ENCODE data around the gene RGP1. TPM values are rescaled to one million over a fixed set of nuclear protein-coding genes. Genes with fewer than 3 reads are reported as not detected.

RGP1 gene
- total RNA-seq, 1 donor from 2014 or later, result 35.7 TPM

DNA sequence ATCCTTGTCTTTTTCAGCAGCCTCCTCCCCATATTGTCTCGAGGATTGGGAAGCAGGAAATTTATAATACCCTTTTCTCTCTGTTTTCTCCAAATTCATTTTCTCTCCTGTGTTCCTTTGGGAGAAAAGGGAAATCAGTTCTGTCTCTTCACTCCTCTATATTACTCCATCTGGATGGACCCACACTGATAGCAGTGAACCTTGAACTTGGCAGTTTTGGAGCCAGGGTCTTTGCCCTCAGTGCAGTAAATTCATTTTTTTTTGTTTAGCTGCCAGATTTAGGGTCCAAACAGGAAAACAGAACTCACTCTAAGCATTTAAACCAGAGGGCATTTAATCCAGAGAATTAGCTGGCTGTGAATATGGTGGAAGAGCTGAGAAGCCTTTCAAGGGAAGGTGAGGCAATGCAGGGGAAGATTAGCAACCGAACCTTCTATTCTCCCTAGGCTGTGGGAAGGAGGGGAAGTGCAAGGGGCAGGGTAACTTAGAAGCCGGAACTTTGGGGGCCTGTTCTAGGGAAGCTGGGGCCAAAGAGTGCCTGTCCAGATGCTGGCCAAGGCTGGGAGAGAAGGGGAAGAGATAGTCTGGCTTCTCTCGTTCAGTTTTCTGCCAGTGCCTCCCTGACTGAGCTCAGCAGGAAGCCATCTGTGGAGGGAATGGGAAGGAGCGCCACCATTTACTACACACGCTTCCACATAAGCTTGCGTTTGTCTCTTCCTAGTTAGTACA is 26.0 kb downstream of the RGP1 start:
- peaks cover 10% of the 10 kb centered on the region for H3K4me1 Mint-ChIP-seq (ENCODE audit: unreplicated experiment)
- no peak overlapping the region for H3K4me3 Mint-ChIP-seq
- no peak for DNase-seq (ENCODE audit: extremely low spot score, unreplicated experiment)
- no peaks in the 10 kb centered on the region for H3K36me3 Mint-ChIP-seq
- no peaks in the 10 kb centered on the region for H3K27me3 Mint-ChIP-seq
- no peak overlapping the region for H3K27ac Mint-ChIP-seq
- no peak for TF ChIP-seq CTCF (conservative IDR thresholded peaks at IDR 0.05)
- H3K9me3 Mint-ChIP-seq, result no peaks in the 10 kb centered on the region

DNA sequence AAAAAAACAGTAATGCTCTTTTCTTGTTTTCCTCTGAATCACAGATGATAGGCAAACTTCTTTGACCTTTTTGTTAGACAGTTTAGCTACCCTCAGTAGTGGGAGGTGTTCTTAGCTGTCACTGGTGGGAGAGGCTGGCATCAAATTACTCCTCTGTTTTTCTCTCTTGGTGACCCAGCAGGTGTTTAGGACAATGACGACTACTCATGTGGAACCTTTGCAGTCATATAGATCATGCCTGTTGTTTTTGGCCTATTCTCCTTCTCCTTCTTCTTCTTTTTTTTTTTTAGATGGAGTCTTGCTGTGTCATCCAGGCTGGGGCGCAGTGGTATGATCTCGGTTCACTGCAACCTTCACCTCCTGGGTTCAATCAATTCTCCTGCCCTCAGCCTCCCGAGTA is 26.9 kb downstream of the RGP1 start:
- Mint-ChIP-seq H3K27ac (peak overlapping the region; percentile 30), H3K9me3 (no peaks in the 10 kb centered on the region), H3K27me3 (no peaks in the 10 kb centered on the region), H3K36me3 (no peaks in the 10 kb centered on the region), H3K4me3 (no peak overlapping the region), H3K4me1 (ENCODE audit: unreplicated experiment) (peaks cover 10% of the 10 kb centered on the region)
- no peak for DNase-seq (ENCODE audit: extremely low spot score, unreplicated experiment)
- TF ChIP-seq CTCF (conservative IDR thresholded peaks at IDR 0.05), result no peak

- no peak overlapping the region for H3K27ac Mint-ChIP-seq
- no peak for TF ChIP-seq CTCF (conservative IDR thresholded peaks at IDR 0.05)
- no peaks in the 10 kb centered on the region for H3K9me3 Mint-ChIP-seq
- DNase-seq (ENCODE audit: extremely low spot score, unreplicated experiment), result no peak
- H3K36me3 Mint-ChIP-seq, result no peaks in the 10 kb centered on the region
- H3K4me3 Mint-ChIP-seq, result no peak overlapping the region
- H3K27me3 Mint-ChIP-seq, result no peaks in the 10 kb centered on the region
- peaks cover 10% of the 10 kb centered on the region for H3K4me1 Mint-ChIP-seq (ENCODE audit: unreplicated experiment)
Measured at GRCh38 chr9:35778496-35778895, 29.4 kb downstream of the RGP1 start.

GRCh38 chr9:35781066-35781465 is 32.0 kb downstream of the RGP1 start:
- Mint-ChIP-seq H3K4me3 (no peak overlapping the region), H3K27me3 (no peaks in the 10 kb centered on the region), H3K9me3 (no peaks in the 10 kb centered on the region), H3K4me1 (ENCODE audit: unreplicated experiment) (no peaks in the 10 kb centered on the region), H3K36me3 (no peaks in the 10 kb centered on the region), H3K27ac (no peak overlapping the region)
- TF ChIP-seq CTCF (conservative IDR thresholded peaks at IDR 0.05), result no peak
- no peak for DNase-seq (ENCODE audit: extremely low spot score, unreplicated experiment)

- H3K27ac Mint-ChIP-seq, result no peak overlapping the region
- no peak overlapping the region for H3K4me3 Mint-ChIP-seq
- H3K4me1 Mint-ChIP-seq (ENCODE audit: unreplicated experiment), result no peaks in the 10 kb centered on the region
- no peaks in the 10 kb centered on the region for H3K9me3 Mint-ChIP-seq
- peaks cover 4% of the 10 kb centered on the region for H3K36me3 Mint-ChIP-seq
- no peak for DNase-seq (ENCODE audit: extremely low spot score, unreplicated experiment)
- H3K27me3 Mint-ChIP-seq, result no peaks in the 10 kb centered on the region
- TF ChIP-seq CTCF (conservative IDR thresholded peaks at IDR 0.05), result no peak
Measured at GRCh38 chr9:35783418-35783817, 34.3 kb downstream of the RGP1 start.
